ENCODE results near the gene WNT3.

- TF ChIP-seq POLR2A (IDR thresholded peaks at IDR 0.05; ENCODE audit: borderline replicate concordance, extremely low read depth, insufficient read depth, insufficient read length): no peak
- TF ChIP-seq EZH2 (IDR thresholded peaks at IDR 0.05): no peak
- TF ChIP-seq CTCF (IDR thresholded peaks at IDR 0.05 in 2 of 3, conservative IDR thresholded peaks at IDR 0.05 in 1 of 3; ENCODE audit: borderline replicate concordance in 1 of 3, insufficient read depth in 1 of 3, low read depth in 2 of 3, low read length in 2 of 3): no peak
- no peak for TF ChIP-seq POLR2AphosphoS5 (IDR thresholded peaks at IDR 0.05; ENCODE audit: low read depth, low read length)
- no peak for TF ChIP-seq RAD21 (IDR thresholded peaks at IDR 0.05; ENCODE audit: low read depth)
- no peak for TF ChIP-seq EGR1 (IDR thresholded peaks at IDR 0.05; ENCODE audit: low read depth)
- TF ChIP-seq JUND (IDR thresholded peaks at IDR 0.05): no peak
- no peak for TF ChIP-seq CBX3 (IDR thresholded peaks at IDR 0.05; ENCODE audit: low read depth)
- TF ChIP-seq ELF1 (IDR thresholded peaks at IDR 0.05; ENCODE audit: borderline replicate concordance, low read depth): no peak
- TF ChIP-seq ZNF274 (IDR thresholded peaks at IDR 0.05; ENCODE audit: low read depth, low read length): no peak
- TF ChIP-seq, protein P1, sequence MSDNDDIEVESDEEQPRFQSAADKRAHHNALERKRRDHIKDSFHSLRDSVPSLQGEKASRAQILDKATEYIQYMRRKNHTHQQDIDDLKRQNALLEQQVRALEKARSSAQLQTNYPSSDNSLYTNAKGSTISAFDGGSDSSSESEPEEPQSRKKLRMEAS (IDR thresholded peaks at IDR 0.05): no peak
- TF ChIP-seq ZFX (IDR thresholded peaks at IDR 0.05): no peak
- no peak for TF ChIP-seq SIN3A (IDR thresholded peaks at IDR 0.05; ENCODE audit: low read depth)
- TF ChIP-seq, protein P2, sequence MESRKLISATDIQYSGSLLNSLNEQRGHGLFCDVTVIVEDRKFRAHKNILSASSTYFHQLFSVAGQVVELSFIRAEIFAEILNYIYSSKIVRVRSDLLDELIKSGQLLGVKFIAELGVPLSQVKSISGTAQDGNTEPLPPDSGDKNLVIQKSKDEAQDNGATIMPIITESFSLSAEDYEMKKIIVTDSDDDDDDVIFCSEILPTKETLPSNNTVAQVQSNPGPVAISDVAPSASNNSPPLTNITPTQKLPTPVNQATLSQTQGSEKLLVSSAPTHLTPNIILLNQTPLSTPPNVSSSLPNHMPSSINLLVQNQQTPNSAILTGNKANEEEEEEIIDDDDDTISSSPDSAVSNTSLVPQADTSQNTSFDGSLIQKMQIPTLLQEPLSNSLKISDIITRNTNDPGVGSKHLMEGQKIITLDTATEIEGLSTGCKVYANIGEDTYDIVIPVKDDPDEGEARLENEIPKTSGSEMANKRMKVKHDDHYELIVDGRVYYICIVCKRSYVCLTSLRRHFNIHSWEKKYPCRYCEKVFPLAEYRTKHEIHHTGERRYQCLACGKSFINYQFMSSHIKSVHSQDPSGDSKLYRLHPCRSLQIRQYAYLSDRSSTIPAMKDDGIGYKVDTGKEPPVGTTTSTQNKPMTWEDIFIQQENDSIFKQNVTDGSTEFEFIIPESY (IDR thresholded peaks at IDR 0.05; ENCODE audit: extremely low read depth, insufficient replicate concordance, low read length): no peak
Measured at GRCh38 chr17:46837521-46837920, 19.0 kb upstream of the WNT3 start.

All from HCT116 (cell line).